H1 (cell line): Measurements from ENCODE around the gene KCP. TPM values are rescaled to one million over a fixed set of nuclear protein-coding genes. Genes with fewer than 3 reads are reported as not detected.

Source experiments
- CTCF ChIA-PET: fragments of 300-600 bp; sonication (Branson Sonifier 250); formaldehyde crosslinking; loops from one replicate; lab custom pipeline; 2021; ENCODE audit not compliant: partially characterized antibody; lab: Charles Lee
- POLR2A ChIA-PET: fragments of 300-600 bp; sonication (Branson Sonifier 250); formaldehyde crosslinking; loops from one replicate; lab custom pipeline; 2021; ENCODE audit warnings: inconsistent platforms; ENCODE audit not compliant: partially characterized antibody; lab: Charles Lee
- DNase-seq, 2 experiments: peaks; one replicate each; pipeline versions ENCODE4 v3.0.0 to v3.0.0-alpha.2; 2010 to 2022; ENCODE audit warnings: low spot score in 2 of 2, low read depth in 1 of 2, mixed read lengths in 1 of 2
- FAIRE-seq: peaks from 2 replicates; lab custom pipeline; 2011; peaks lifted over from hg19 to GRCh38; lab: Jason Lieb, UNC
- H2AFZ ChIP-seq: 2 replicates; pipeline ENCODE4 v1.8.1; 2012; ENCODE audit warnings: low read length, inconsistent platforms
- H2AK5ac ChIP-seq: 2 replicates; pipeline ENCODE4 v1.6.1; 2013; ENCODE audit warnings: low read depth, low read length
- H2BK120ac ChIP-seq: replicated peaks from 2 replicates; pipeline ENCODE3; 2013; ENCODE audit warnings: low read depth, low read length, inconsistent platforms
- H2BK12ac ChIP-seq: 2 replicates; pipeline ENCODE4 v1.6.1; 2013; ENCODE audit warnings: low read depth, low read length
- H2BK15ac ChIP-seq: 2 replicates; pipeline ENCODE4 v1.6.1; 2013; ENCODE audit warnings: low read length
- H2BK20ac ChIP-seq: 2 replicates; pipeline ENCODE4 v1.6.1; 2013; ENCODE audit warnings: low read length
- H2BK5ac ChIP-seq: 2 replicates; pipeline ENCODE4 v1.6.1; 2013; ENCODE audit warnings: low read depth, low read length
- H3K14ac ChIP-seq: 2 replicates; pipeline ENCODE4 v1.6.1; 2013; ENCODE audit warnings: inconsistent platforms; ENCODE audit not compliant: insufficient read length
- H3K18ac ChIP-seq: 2 replicates; pipeline ENCODE4 v1.6.1; 2013; ENCODE audit warnings: low read length; ENCODE audit errors: extremely low read depth
- H3K23ac ChIP-seq: 2 replicates; pipeline ENCODE4 v1.6.1; 2013; ENCODE audit warnings: inconsistent platforms; ENCODE audit not compliant: insufficient read length
- H3K23me2 ChIP-seq: 2 replicates; pipeline ENCODE4 v1.6.1; 2013; ENCODE audit warnings: low read depth, low read length
- H3K27ac ChIP-seq: 2 replicates; pipeline ENCODE4 v1.6.1; 2011; ENCODE audit warnings: low read depth, low read length, inconsistent platforms
- H3K27me3 ChIP-seq, 4 experiments: replicated peaks in 1 of 4; 1 replicate in 1 of 4; 2 replicates in 3 of 4; pipeline versions ENCODE4 v1.6.1 to v1.8.1; 2011 to 2013; ENCODE audit warnings: low read length in 3 of 4, mild to moderate bottlenecking in 3 of 4, inconsistent platforms in 2 of 4, mixed read lengths in 2 of 4, moderate library complexity in 1 of 4; ENCODE audit not compliant: control insufficient read depth in 3 of 4, insufficient read depth in 3 of 4; ENCODE audit errors: extremely low read depth in 1 of 4
- H3K36me3 ChIP-seq, 4 experiments: 2 replicates each; pipeline versions ENCODE4 v1.6.1 to v1.8.1; 2011 to 2013; ENCODE audit warnings: mild to moderate bottlenecking in 4 of 4, low read length in 3 of 4, moderate library complexity in 2 of 4, control low read depth in 1 of 4, inconsistent platforms in 1 of 4; ENCODE audit not compliant: insufficient read depth in 4 of 4, control insufficient read depth in 2 of 4
- H3K4ac ChIP-seq: replicated peaks from 2 replicates; pipeline ENCODE3; 2013; ENCODE audit warnings: low read length, low read depth, mixed read lengths, inconsistent platforms; ENCODE audit not compliant: insufficient read length
- H3K4me1 ChIP-seq, 4 experiments: replicated peaks in 1 of 4; 1 replicate in 1 of 4; 2 replicates in 3 of 4; pipeline versions ENCODE4 v1.6.1 to v1.8.1; 2011 to 2013; ENCODE audit warnings: low read length in 3 of 4, inconsistent platforms in 2 of 4, mixed read lengths in 1 of 4; ENCODE audit not compliant: insufficient read depth in 4 of 4, control insufficient read depth in 3 of 4
- H3K4me2 ChIP-seq, 2 experiments: 2 replicates each; pipeline versions ENCODE4 v1.6.1 to v1.8.1; 2011 to 2013; ENCODE audit warnings: low read depth in 2 of 2, low read length in 2 of 2, control low read depth in 1 of 2, inconsistent platforms in 1 of 2, mild to moderate bottlenecking in 1 of 2; ENCODE audit not compliant: insufficient read depth in 1 of 2
- H3K4me3 ChIP-seq, 4 experiments: fragments of 200-600, 300-600 bp in 1 of 4; sonication (generic), shearing (Covaris generic), sonication (Bioruptor Twin) in 1 of 4; 2 replicates each; pipeline versions ENCODE4 v1.5.1 to v1.8.1; 2011 to 2016; ENCODE audit warnings: low read length in 4 of 4, low read depth in 3 of 4, control low read depth in 2 of 4, inconsistent platforms in 2 of 4, mild to moderate bottlenecking in 2 of 4, mixed read lengths in 1 of 4, moderate library complexity in 1 of 4; ENCODE audit not compliant: insufficient read depth in 2 of 4; ENCODE audit errors: extremely low read depth in 1 of 4
- H3K56ac ChIP-seq: replicated peaks from 2 replicates; pipeline ENCODE3; 2013; ENCODE audit warnings: low read depth, mild to moderate bottlenecking, mixed read lengths, low read length, inconsistent platforms; ENCODE audit not compliant: insufficient read length
- H3K79me1 ChIP-seq: 2 replicates; pipeline ENCODE4 v1.6.1; 2013; ENCODE audit warnings: low read depth, low read length, control low read depth
- H3K79me2 ChIP-seq, 2 experiments: 2 replicates each; pipeline versions ENCODE4 v1.6.1 to v1.8.1; 2012 to 2013; ENCODE audit warnings: low read length in 2 of 2, mild to moderate bottlenecking in 2 of 2, inconsistent platforms in 1 of 2; ENCODE audit not compliant: insufficient read depth in 2 of 2, control insufficient read depth in 1 of 2
- H3K9ac ChIP-seq, 4 experiments: replicated peaks in 1 of 4; 1 replicate in 1 of 4; 2 replicates in 3 of 4; pipeline versions ENCODE4 v1.6.1 to v1.8.1; 2011 to 2013; ENCODE audit warnings: low read depth in 3 of 4, low read length in 3 of 4, control low read depth in 2 of 4, mild to moderate bottlenecking in 2 of 4, moderate library complexity in 2 of 4, inconsistent platforms in 1 of 4; ENCODE audit errors: extremely low read depth in 1 of 4
- H3K9me3 ChIP-seq, 2 experiments: 2 replicates each; pipeline versions ENCODE4 v1.6.1 to v1.8.1; 2012 to 2013; ENCODE audit warnings: mild to moderate bottlenecking in 2 of 2, moderate library complexity in 2 of 2, control low read depth in 1 of 2, inconsistent platforms in 1 of 2, low read depth in 1 of 2, low read length in 1 of 2, mixed read lengths in 1 of 2; ENCODE audit not compliant: insufficient read depth in 2 of 2
- H4K20me1 ChIP-seq, 2 experiments: replicated peaks in 1 of 2; 2 replicates each; pipeline versions ENCODE3 to v1.8.1; 2011 to 2013; ENCODE audit warnings: inconsistent platforms in 2 of 2, low read length in 2 of 2, mild to moderate bottlenecking in 1 of 2; ENCODE audit not compliant: insufficient read depth in 2 of 2, control insufficient read depth in 1 of 2
- H4K5ac ChIP-seq: 2 replicates; pipeline ENCODE4 v1.6.1; 2013; ENCODE audit warnings: low read length, low read depth, mixed read lengths, inconsistent platforms; ENCODE audit not compliant: insufficient read length
- H4K8ac ChIP-seq: 2 replicates; pipeline ENCODE4 v1.8.0; 2013; ENCODE audit warnings: mild to moderate bottlenecking, moderate library complexity, low read length, inconsistent platforms; ENCODE audit not compliant: insufficient read depth; ENCODE audit errors: extremely low read depth
- H4K91ac ChIP-seq: replicated peaks from 2 replicates; pipeline ENCODE3; 2013; ENCODE audit warnings: low read length, mixed read lengths, inconsistent platforms; ENCODE audit not compliant: insufficient read length
- BACH1 ChIP-seq: IDR thresholded peaks from 2 replicates; pipeline ENCODE4 v1.6.1; 2012; ENCODE audit warnings: low read length, improper control_type of control experiment
- GTF2F1 ChIP-seq: IDR thresholded peaks from 2 replicates; pipeline ENCODE4 v1.6.1; 2012; ENCODE audit warnings: low read depth, low read length, improper control_type of control experiment, borderline replicate concordance
- KDM4A ChIP-seq: IDR thresholded peaks from one replicate; pipeline ENCODE4 v1.7.1; 2012; ENCODE audit warnings: low read depth, mild to moderate bottlenecking, moderate library complexity, low read length, inconsistent platforms; ENCODE audit not compliant: severe bottlenecking
- SIN3A ChIP-seq, 2 experiments: IDR thresholded peaks in 1 of 2; conservative IDR thresholded peaks in 1 of 2; 2 replicates each; pipeline ENCODE4 v1.6.1; 2011 to 2012; ENCODE audit warnings: low read length in 2 of 2, improper control_type of control experiment in 1 of 2, low read depth in 1 of 2, mild to moderate bottlenecking in 1 of 2
- SP1 ChIP-seq: IDR thresholded peaks from 2 replicates; pipeline ENCODE4 v1.6.1; 2011; ENCODE audit warnings: low read depth, low read length
- SP2 ChIP-seq: IDR thresholded peaks from 2 replicates; pipeline ENCODE4 v1.6.1; 2012; ENCODE audit warnings: mild to moderate bottlenecking, low read length, inconsistent platforms
- SP4 ChIP-seq: IDR thresholded peaks from 2 replicates; pipeline ENCODE4 v1.6.1; 2012; ENCODE audit warnings: low read length, inconsistent platforms
- TBP ChIP-seq: IDR thresholded peaks from 2 replicates; pipeline ENCODE4 v1.6.1; 2011; ENCODE audit warnings: low read depth, low read length, improper control_type of control experiment
- WGBS, 2 experiments: shearing (Covaris generic) in 1 of 2; methylation state at CpG; one replicate each; pipeline versions ENCODE4 v1.1.6 to v1.1.7; 2013 to 2015; ENCODE audit warnings: low lambda C conversion rate in 2 of 2, mixed read lengths in 2 of 2, inconsistent platforms in 1 of 2, low coverage in 1 of 2, missing lambda C conversion rate in 1 of 2; ENCODE audit not compliant: insufficient replicate concordance in 2 of 2, insufficient coverage in 1 of 2, insufficient read length in 1 of 2; ENCODE audit errors: extremely low coverage in 1 of 2, missing lambda C conversion rate in 1 of 2; 5-methylcytosine and 5-hydroxymethylcytosine counted together
- polyA plus RNA-seq, 7 experiments: library from polyadenylated mRNA; depleted of rRNA in 3 of 7; stranded (reverse) in 5 of 7; unstranded in 2 of 7; fragments of >200 nt in 5 of 7; fragments of 200-250 nt in 2 of 7; gene quantifications; 1 replicate in 5 of 7; 2 replicates in 1 of 7; 4 replicates in 1 of 7; pipeline versions ENCODE4 v1.2.1 to v1.2.3, GENCODE V29; 2011 to 2013; ENCODE audit warnings: missing spikeins in 2 of 7, mixed read lengths in 2 of 7
- total RNA-seq: library from RNA; stranded (reverse); fragmentation: NEBNext Ultra II Directional; extraction: Animal tissue kit (Norgen Biotek cat#: 25700); gene quantifications from 2 replicates; pipeline ENCODE4 v1.2.1, GENCODE V29; 2021
- TF ChIP-seq, protein P1 (sequence below): IDR thresholded peaks from 2 replicates; pipeline ENCODE4 v1.6.1; 2012; ENCODE audit warnings: low read length, inconsistent platforms

Gene KCP
- total and polyA plus RNA-seq, 2 of the 8 experiments (the other 6 are each of a cell fraction or from before 2014, with no cell fraction given): 1.3 to 2.0 TPM

DNA sequence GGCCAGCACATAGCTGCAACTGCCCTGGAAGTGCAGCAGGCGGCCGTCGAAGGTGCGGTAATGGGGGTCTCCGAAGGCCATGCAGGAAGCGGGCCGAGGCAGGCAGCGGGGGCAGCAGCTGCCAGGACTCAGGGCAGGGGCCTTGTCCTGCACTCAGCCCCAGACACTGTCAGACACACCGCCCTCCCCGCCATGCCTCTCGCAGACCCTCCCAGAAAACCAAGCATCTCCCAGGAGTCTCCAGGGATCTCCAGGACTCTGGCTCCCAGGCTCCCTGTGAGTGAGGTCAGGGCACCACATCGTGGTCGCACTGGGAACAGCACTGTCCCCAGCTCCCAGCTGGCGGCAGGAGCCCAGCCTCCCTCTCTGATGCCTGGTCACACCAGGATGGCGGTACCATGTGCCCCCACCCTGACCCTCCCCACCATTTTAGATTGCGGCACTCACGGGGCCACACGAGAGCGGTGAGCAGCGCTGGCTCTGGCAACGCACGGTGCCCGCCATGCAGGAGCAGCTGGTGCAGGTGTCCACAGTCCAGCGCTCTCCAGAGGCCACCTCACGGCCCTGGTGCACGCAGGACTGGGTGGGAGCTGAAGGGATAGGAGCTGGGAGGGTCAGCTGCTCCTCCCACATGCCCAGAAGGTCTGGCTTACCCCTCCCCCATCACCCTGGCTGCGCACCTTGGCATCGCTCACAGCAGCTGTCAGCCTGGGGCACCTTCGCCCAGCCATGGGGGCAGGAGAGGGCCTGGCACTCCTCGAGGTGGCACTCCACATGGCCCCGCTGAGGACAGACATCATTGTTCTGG lies 30.4 kb downstream of the KCP start:
- H3K79me2 ChIP-seq: no peaks in the 10 kb centered on the region
- no peak overlapping the region for H3K9ac ChIP-seq
- peak overlapping the region; percentile 74; the same call in 1 of the 2 replicates for H2AFZ ChIP-seq
- no peak overlapping the region for H3K14ac ChIP-seq
- peak overlapping the region; percentile 85 for H3K4ac ChIP-seq
- peak overlapping the region; percentile 98 for H4K91ac ChIP-seq
- peak overlapping the region in 1 of 2 experiments; percentile 41; a peak in 2 of 4 replicates for H3K4me2 ChIP-seq
- H3K9me3 ChIP-seq: no peaks in the 10 kb centered on the region
- peak overlapping the region; percentile 68; the same call in 1 of the 2 replicates for H2BK12ac ChIP-seq
- peaks cover 2% of the 10 kb centered on the region; the same call in 1 of the 2 replicates for H3K23me2 ChIP-seq
- H3K79me1 ChIP-seq: no peaks in the 10 kb centered on the region
- no peak overlapping the region for H2BK120ac ChIP-seq
- H3K18ac ChIP-seq: peak overlapping the region; percentile 60
- H3K4me3 ChIP-seq: no peak overlapping the region
- ChIA-PET POLR2A (interaction anchor here (1.4 to 3.5 kb wide), 4 partner anchors 11 to 30 kb away, joined by 4 to 22 read pairs (median 9); partner anchors contain the start of genes ATP6V1F and KCP), CTCF (interaction anchor here (0.6 to 10.3 kb wide), 38 partner anchors 9 to 468 kb away, joined by 3 to 189 read pairs (median 5); partner anchors contain the start of genes ATP6V1F, CCDC136, GARIN1A and KCP)
- no peak overlapping the region; the same call in 1 of the 2 replicates for H2AK5ac ChIP-seq
- no peaks in the 10 kb centered on the region for H4K20me1 ChIP-seq
- H3K27ac ChIP-seq: no peak overlapping the region
- peak overlapping the region; percentile 86 for H4K8ac ChIP-seq
- WGBS, 2 experiments: 52% methylated on average over 31 of the region's 31 CpGs; no CpG with 5 or more reads in 1 of the 2 experiments
- FAIRE-seq (peak; percentile 78), DNase-seq (peak in 1 of 2 experiments; percentile 89)
- no peak overlapping the region for H4K5ac ChIP-seq
- H3K36me3 ChIP-seq: no peaks in the 10 kb centered on the region
- H3K56ac ChIP-seq: no peak overlapping the region
- H2BK5ac ChIP-seq: no peak overlapping the region
- peak overlapping the region; percentile 92 for H2BK15ac ChIP-seq
- 0 out of 2 replicates have a peak overlapping the region, but pooled peaks have one; percentile 80 for H2BK20ac ChIP-seq
- H3K23ac ChIP-seq: no peak overlapping the region
- peaks cover 0 to 6% (median 4%) of the 10 kb centered on the region in 4 experiments; a peak in 4 of 7 replicates for H3K4me1 ChIP-seq
- no peaks in the 10 kb centered on the region; a peak in 1 of 7 replicates for H3K27me3 ChIP-seq
- TF ChIP-seq SP1: no peak
- peak in 1 of 2 experiments; percentile 65; a peak in 2 of 4 replicates for TF ChIP-seq SIN3A (conservative IDR thresholded peaks at IDR 0.05 in 1 of 2, IDR thresholded peaks at IDR 0.05 in 1 of 2; ENCODE audit: low read depth in 1 of 2, low read length in 2 of 2)
- TF ChIP-seq, protein P1, sequence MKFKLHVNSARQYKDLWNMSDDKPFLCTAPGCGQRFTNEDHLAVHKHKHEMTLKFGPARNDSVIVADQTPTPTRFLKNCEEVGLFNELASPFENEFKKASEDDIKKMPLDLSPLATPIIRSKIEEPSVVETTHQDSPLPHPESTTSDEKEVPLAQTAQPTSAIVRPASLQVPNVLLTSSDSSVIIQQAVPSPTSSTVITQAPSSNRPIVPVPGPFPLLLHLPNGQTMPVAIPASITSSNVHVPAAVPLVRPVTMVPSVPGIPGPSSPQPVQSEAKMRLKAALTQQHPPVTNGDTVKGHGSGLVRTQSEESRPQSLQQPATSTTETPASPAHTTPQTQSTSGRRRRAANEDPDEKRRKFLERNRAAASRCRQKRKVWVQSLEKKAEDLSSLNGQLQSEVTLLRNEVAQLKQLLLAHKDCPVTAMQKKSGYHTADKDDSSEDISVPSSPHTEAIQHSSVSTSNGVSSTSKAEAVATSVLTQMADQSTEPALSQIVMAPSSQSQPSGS: no peak
- 0 out of 2 replicates have a peak, but pooled peaks have one; percentile 42 for TF ChIP-seq TBP
- peak; percentile 34 for TF ChIP-seq KDM4A
- TF ChIP-seq SP2: no peak
- no peak for TF ChIP-seq GTF2F1
- no peak for TF ChIP-seq BACH1
- TF ChIP-seq SP4: no peak
